Loucy (cell line): Measurements from ENCODE around the gene MARK1.

Source experiments
- CTCF ChIP-seq: fragments of 200-600 bp; sonication (generic); conservative IDR thresholded peaks from 2 replicates; pipeline ENCODE4 v1.5.1; 2014; ENCODE audit warnings: mild to moderate bottlenecking, antibody characterized with exemption, low read length
- EZH2phosphoT487 ChIP-seq: fragments of 200-600 bp; IDR thresholded peaks from 2 replicates; pipeline ENCODE4 v1.6.1; 2018; ENCODE audit warnings: antibody characterized with exemption, mild to moderate bottlenecking, moderate library complexity, borderline replicate concordance

GRCh38 chr1:220684890-220685289, 157.0 kb downstream of the MARK1 start:
- TF ChIP-seq CTCF: no peak
- no peak for TF ChIP-seq EZH2phosphoT487
